ENCODE data around the gene ZNF793. TPM values are rescaled to one million over a fixed set of nuclear protein-coding genes. Genes with fewer than 3 reads are reported as not detected.

The ZNF793 gene
- total and polyA plus RNA-seq, 2 experiments from 2014 or later, result 8.0 to 11.4 TPM

GRCh38 chr19:37466277-37466797 lies 40.4 kb upstream of the ZNF793 start:
- peak overlapping the region; percentile 97 for H3K4me2 ChIP-seq

GRCh38 chr19:37466798-37467607 lies 39.7 kb upstream of the ZNF793 start, which contains the start of gene ZNF569:
Gene ZNF569 (minus strand): TSS chr19:37467444. CDS start chr19:37444921, 22,523 bp downstream.
- Histone ChIP-seq H3K79me2 (replicated peaks; ENCODE audit: insufficient read depth) (no peaks in the 10 kb centered on the region; the same call in 1 of the 2 replicates), H3K4me1 (ENCODE audit: insufficient read depth) (peaks cover 7% of the 10 kb centered on the region; the same call in 1 of the 2 replicates), H4K20me1 (replicated peaks; ENCODE audit: insufficient read depth) (no peaks in the 10 kb centered on the region), H3F3A (replicated peaks; ENCODE audit: low read depth) (no peaks in the 10 kb centered on the region), H2AFZ (peak within 1 kb of the TSS; percentile 100), H3K27me3 (ENCODE audit: insufficient read depth) (no peaks in the 10 kb centered on the region), H3K36me3 (ENCODE audit: insufficient read depth) (peaks cover 4% of the 10 kb centered on the region; the same call in 1 of the 2 replicates), H3K4me2 (peak within 1 kb of the TSS; percentile 97), H3K9me2 (ENCODE audit: insufficient read depth) (no peaks in the 10 kb centered on the region), H3K27ac (ENCODE audit: low read depth) (0 out of 2 replicates have a peak within 1 kb of the TSS, but pooled peaks have one; percentile 55), H3K4me3 (peak within 1 kb of the TSS; percentile 99)
- ATAC-seq (peak; percentile 77), DNase-seq (ENCODE audit: low spot score) (peak; percentile 97)
- TF ChIP-seq JUNB (IDR thresholded peaks at IDR 0.05; ENCODE audit: unreplicated experiment) (no peak), POLR2AphosphoS5 (IDR thresholded peaks at IDR 0.05; ENCODE audit: low read depth) (peak; percentile 64), ZNF331 (CRISPR knock-in tag; IDR thresholded peaks at IDR 0.05; ENCODE audit: low read depth) (no peak), EZH2phosphoT487 (IDR thresholded peaks at IDR 0.05; ENCODE audit: unreplicated experiment) (no peak), CREB1 (CRISPR knock-in tag; IDR thresholded peaks at IDR 0.05; ENCODE audit: low read depth) (peak; percentile 66)
- TF ChIP-seq, protein P1, sequence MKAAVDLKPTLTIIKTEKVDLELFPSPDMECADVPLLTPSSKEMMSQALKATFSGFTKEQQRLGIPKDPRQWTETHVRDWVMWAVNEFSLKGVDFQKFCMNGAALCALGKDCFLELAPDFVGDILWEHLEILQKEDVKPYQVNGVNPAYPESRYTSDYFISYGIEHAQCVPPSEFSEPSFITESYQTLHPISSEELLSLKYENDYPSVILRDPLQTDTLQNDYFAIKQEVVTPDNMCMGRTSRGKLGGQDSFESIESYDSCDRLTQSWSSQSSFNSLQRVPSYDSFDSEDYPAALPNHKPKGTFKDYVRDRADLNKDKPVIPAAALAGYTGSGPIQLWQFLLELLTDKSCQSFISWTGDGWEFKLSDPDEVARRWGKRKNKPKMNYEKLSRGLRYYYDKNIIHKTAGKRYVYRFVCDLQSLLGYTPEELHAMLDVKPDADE (IDR thresholded peaks at IDR 0.05), result peak; percentile 96
- TF ChIP-seq, protein P2, sequence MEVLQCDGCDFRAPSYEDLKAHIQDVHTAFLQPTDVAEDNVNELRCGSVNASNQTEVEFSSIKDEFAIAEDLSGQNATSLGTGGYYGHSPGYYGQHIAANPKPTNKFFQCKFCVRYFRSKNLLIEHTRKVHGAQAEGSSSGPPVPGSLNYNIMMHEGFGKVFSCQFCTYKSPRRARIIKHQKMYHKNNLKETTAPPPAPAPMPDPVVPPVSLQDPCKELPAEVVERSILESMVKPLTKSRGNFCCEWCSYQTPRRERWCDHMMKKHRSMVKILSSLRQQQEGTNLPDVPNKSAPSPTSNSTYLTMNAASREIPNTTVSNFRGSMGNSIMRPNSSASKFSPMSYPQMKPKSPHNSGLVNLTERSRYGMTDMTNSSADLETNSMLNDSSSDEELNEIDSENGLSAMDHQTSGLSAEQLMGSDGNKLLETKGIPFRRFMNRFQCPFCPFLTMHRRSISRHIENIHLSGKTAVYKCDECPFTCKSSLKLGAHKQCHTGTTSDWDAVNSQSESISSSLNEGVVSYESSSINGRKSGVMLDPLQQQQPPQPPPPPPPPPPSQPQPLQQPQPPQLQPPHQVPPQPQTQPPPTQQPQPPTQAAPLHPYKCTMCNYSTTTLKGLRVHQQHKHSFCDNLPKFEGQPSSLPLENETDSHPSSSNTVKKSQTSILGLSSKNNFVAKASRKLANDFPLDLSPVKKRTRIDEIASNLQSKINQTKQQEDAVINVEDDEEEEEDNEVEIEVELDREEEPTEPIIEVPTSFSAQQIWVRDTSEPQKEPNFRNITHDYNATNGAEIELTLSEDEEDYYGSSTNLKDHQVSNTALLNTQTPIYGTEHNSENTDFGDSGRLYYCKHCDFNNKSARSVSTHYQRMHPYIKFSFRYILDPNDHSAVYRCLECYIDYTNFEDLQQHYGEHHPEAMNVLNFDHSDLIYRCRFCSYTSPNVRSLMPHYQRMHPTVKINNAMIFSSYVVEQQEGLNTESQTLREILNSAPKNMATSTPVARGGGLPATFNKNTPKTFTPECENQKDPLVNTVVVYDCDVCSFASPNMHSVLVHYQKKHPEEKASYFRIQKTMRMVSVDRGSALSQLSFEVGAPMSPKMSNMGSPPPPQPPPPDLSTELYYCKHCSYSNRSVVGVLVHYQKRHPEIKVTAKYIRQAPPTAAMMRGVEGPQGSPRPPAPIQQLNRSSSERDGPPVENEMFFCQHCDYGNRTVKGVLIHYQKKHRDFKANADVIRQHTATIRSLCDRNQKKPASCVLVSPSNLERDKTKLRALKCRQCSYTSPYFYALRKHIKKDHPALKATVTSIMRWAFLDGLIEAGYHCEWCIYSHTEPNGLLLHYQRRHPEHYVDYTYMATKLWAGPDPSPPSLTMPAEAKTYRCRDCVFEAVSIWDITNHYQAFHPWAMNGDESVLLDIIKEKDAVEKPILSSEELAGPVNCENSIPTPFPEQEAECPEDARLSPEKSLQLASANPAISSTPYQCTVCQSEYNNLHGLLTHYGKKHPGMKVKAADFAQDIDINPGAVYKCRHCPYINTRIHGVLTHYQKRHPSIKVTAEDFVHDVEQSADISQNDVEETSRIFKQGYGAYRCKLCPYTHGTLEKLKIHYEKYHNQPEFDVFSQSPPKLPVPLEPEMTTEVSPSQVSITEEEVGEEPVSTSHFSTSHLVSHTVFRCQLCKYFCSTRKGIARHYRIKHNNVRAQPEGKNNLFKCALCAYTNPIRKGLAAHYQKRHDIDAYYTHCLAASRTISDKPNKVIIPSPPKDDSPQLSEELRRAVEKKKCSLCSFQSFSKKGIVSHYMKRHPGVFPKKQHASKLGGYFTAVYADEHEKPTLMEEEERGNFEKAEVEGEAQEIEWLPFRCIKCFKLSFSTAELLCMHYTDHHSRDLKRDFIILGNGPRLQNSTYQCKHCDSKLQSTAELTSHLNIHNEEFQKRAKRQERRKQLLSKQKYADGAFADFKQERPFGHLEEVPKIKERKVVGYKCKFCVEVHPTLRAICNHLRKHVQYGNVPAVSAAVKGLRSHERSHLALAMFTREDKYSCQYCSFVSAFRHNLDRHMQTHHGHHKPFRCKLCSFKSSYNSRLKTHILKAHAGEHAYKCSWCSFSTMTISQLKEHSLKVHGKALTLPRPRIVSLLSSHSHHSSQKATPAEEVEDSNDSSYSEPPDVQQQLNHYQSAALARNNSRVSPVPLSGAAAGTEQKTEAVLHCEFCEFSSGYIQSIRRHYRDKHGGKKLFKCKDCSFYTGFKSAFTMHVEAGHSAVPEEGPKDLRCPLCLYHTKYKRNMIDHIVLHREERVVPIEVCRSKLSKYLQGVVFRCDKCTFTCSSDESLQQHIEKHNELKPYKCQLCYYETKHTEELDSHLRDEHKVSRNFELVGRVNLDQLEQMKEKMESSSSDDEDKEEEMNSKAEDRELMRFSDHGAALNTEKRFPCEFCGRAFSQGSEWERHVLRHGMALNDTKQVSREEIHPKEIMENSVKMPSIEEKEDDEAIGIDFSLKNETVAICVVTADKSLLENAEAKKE (CRISPR knock-in tag; IDR thresholded peaks at IDR 0.05), result no peak
- peak within 1 kb of the TSS; percentile 98 for H3K4me3 Mint-ChIP-seq
- H3K27me3 Mint-ChIP-seq (ENCODE audit: insufficient read depth, low read depth, poor library complexity), result peaks cover 15% of the 10 kb centered on the region
- peaks cover 14% of the 10 kb centered on the region for H3K36me3 Mint-ChIP-seq (ENCODE audit: low read depth)
- no peak within 1 kb of the TSS; the same call in 1 of the 2 replicates for H3K27ac Mint-ChIP-seq
- no peaks in the 10 kb centered on the region; the same call in 2 of the 3 replicates for H3K9me3 Mint-ChIP-seq
- H3K4me1 Mint-ChIP-seq, result peaks cover 12% of the 10 kb centered on the region

More at GRCh38 chr19:37466277-37466797, 40.4 kb upstream of the ZNF793 start:
- no peaks in the 10 kb centered on the region for H4K20me1 ChIP-seq (replicated peaks; ENCODE audit: insufficient read depth)
- TF ChIP-seq ZNF114 (CRISPR knock-in tag; IDR thresholded peaks at IDR 0.05), result no peak
- ATAC-seq (no peak), DNase-seq (ENCODE audit: low spot score) (peak; percentile 21)
- H3K4me1 ChIP-seq (ENCODE audit: insufficient read depth), result peaks cover 7% of the 10 kb centered on the region; the same call in 1 of the 2 replicates
- no peaks in the 10 kb centered on the region; the same call in 2 of the 3 replicates for H3K9me3 Mint-ChIP-seq
- H3K4me3 Mint-ChIP-seq, result peak overlapping the region; percentile 98
- peaks cover 12% of the 10 kb centered on the region for H3K4me1 Mint-ChIP-seq
- H3K79me2 ChIP-seq (replicated peaks; ENCODE audit: insufficient read depth), result no peaks in the 10 kb centered on the region; the same call in 1 of the 2 replicates
- H3K27me3 Mint-ChIP-seq (ENCODE audit: insufficient read depth, low read depth, poor library complexity), result peaks cover 15% of the 10 kb centered on the region
- peak overlapping the region; percentile 100 for H2AFZ ChIP-seq
- H3K27ac ChIP-seq (ENCODE audit: low read depth), result no peak overlapping the region
- peaks cover 14% of the 10 kb centered on the region for H3K36me3 Mint-ChIP-seq (ENCODE audit: low read depth)
- H3F3A ChIP-seq (replicated peaks; ENCODE audit: low read depth), result no peaks in the 10 kb centered on the region
- peak overlapping the region; percentile 99 for H3K4me3 ChIP-seq
- H3K27ac Mint-ChIP-seq, result no peak overlapping the region
- no peaks in the 10 kb centered on the region for H3K9me2 ChIP-seq (ENCODE audit: insufficient read depth)
- H3K36me3 ChIP-seq (ENCODE audit: insufficient read depth), result peaks cover 4% of the 10 kb centered on the region; the same call in 1 of the 2 replicates
- no peaks in the 10 kb centered on the region for H3K27me3 ChIP-seq (ENCODE audit: insufficient read depth)

All from GM23338 (cell line).